Spinal cord (tissue), 10 donors: ENCODE measurements around the gene HSPA4L. TPM values are rescaled to one million over a fixed set of nuclear protein-coding genes. Genes with fewer than 3 reads are reported as not detected.

Source experiments
- DNase-seq, 6 donors: peaks; one replicate each; pipeline versions ENCODE4 v3.0.0 to v3.0.0-alpha.2; 2013 to 2015; ENCODE audit warnings: low spot score in 6 of 6, low read depth in 4 of 6
- H3K27ac ChIP-seq: one replicate; pipeline ENCODE4 v1.5.1; 2013; ENCODE audit warnings: low read depth, low read length, control low read depth
- H3K27me3 ChIP-seq: one replicate; pipeline ENCODE4 v1.6.1; 2013; ENCODE audit warnings: low read length; ENCODE audit not compliant: control insufficient read depth, insufficient read depth
- H3K36me3 ChIP-seq: one replicate; pipeline ENCODE4 v1.6.1; 2013; ENCODE audit warnings: low read length; ENCODE audit not compliant: control insufficient read depth, insufficient read depth
- H3K4me1 ChIP-seq: one replicate; pipeline ENCODE4 v1.6.1; 2013; ENCODE audit warnings: low read length; ENCODE audit not compliant: control insufficient read depth, insufficient read depth
- H3K4me3 ChIP-seq: one replicate; pipeline ENCODE4 v1.5.1; 2013; ENCODE audit warnings: low read depth, low read length, control low read depth
- H3K9me3 ChIP-seq: one replicate; pipeline ENCODE4 v1.6.1; 2013; ENCODE audit warnings: low read length; ENCODE audit not compliant: control insufficient read depth, insufficient read depth
- WGBS: methylation state at CpG from one replicate; pipeline ENCODE4 v1.1.5; 2013; ENCODE audit warnings: missing lambda C conversion rate; ENCODE audit not compliant: insufficient coverage; 5-methylcytosine and 5-hydroxymethylcytosine counted together
- polyA plus RNA-seq, 2 donors: library from polyadenylated mRNA; unstranded; fragments of 120-200 nt; gene quantifications; one replicate each; pipeline ENCODE4 v1.2.1, GENCODE V29; 2013; ENCODE audit not compliant: insufficient read length in 2 of 2
- total RNA-seq, 2 donors: library from RNA; depleted of rRNA in 1 of 2; stranded (reverse); fragments of 120-200 nt in 1 of 2; fragments of >200 nt in 1 of 2; gene quantifications; one replicate each; pipeline versions ENCODE4 v1.2.3 to v1.2.4, GENCODE V29; 2013 to 2014
- donor health status: healthy.

The HSPA4L gene
- total and polyA plus RNA-seq, 4 donors: 11.4 to 30.9 (median 21.0) TPM

DNA sequence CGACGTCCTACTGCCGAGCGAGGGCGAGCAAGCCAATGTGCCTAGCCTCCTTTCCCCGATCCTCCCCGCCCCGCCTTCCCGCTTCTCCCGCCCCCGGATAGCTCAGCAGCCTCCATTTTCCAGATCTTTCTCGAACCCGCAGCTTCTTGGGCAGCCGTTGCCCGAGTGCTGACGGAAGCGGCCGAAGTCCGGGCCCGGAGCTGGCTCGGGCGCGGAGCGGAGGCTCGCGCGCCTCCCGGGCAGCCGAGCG, 172 bp upstream of the HSPA4L start:
- H3K9me3 ChIP-seq: no peaks in the 10 kb centered on the region
- WGBS: under 1% methylated on average over 26 of the region's 30 CpGs
- H3K4me1 ChIP-seq: peaks cover 8% of the 10 kb centered on the region
- peaks cover 2% of the 10 kb centered on the region for H3K27me3 ChIP-seq
- DNase-seq: peak in 4 of 6 donors; percentile 82 to 97 (median 91)
- peak overlapping the region; percentile 89 for H3K27ac ChIP-seq
- no peaks in the 10 kb centered on the region for H3K36me3 ChIP-seq
- peak overlapping the region; percentile 90 for H3K4me3 ChIP-seq

DNA sequence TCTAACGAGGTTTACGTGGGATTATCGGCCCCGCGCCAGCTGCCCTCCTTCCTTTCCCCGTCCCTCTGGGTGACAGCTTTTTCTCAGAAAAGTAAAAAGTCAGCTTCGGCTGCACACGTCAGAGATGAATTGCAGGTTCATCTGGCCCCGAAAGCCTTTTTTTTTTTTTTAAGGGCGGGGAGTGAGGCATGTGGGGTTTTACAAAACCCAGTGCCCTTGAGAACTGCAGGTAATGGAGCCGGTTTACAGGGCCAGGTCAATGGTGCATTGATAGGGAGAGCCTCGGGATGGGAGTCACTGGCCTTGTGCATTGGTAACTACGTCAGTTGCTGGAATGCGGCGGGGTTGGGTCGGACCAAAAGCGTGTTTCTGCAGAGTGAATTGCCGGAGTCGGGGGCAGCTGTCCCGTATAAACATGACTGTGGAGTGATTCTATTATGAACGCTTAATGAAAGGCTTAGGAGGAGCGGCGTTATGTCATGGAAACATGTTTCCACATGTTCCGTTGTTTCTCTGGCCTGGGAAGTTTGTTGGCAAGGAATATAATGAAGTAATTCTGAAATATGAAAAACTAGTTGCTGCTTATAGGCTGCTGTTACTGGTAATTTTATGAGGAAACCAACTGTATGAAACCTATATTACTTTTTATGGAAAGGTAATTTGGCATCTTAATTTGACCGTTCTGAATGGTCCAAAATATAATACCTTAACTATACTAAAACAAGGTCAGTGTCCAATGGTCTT, 1.1 kb downstream of the HSPA4L start:
- Histone ChIP-seq H3K27ac (peak overlapping the region; percentile 89), H3K27me3 (peaks cover 2% of the 10 kb centered on the region), H3K4me3 (peak overlapping the region; percentile 90), H3K4me1 (peaks cover 8% of the 10 kb centered on the region), H3K36me3 (no peaks in the 10 kb centered on the region), H3K9me3 (no peaks in the 10 kb centered on the region)
- 7% methylated on average over 23 of the region's 25 CpGs for WGBS
- DNase-seq: peak; percentile 31 to 82 (median 56)

DNA sequence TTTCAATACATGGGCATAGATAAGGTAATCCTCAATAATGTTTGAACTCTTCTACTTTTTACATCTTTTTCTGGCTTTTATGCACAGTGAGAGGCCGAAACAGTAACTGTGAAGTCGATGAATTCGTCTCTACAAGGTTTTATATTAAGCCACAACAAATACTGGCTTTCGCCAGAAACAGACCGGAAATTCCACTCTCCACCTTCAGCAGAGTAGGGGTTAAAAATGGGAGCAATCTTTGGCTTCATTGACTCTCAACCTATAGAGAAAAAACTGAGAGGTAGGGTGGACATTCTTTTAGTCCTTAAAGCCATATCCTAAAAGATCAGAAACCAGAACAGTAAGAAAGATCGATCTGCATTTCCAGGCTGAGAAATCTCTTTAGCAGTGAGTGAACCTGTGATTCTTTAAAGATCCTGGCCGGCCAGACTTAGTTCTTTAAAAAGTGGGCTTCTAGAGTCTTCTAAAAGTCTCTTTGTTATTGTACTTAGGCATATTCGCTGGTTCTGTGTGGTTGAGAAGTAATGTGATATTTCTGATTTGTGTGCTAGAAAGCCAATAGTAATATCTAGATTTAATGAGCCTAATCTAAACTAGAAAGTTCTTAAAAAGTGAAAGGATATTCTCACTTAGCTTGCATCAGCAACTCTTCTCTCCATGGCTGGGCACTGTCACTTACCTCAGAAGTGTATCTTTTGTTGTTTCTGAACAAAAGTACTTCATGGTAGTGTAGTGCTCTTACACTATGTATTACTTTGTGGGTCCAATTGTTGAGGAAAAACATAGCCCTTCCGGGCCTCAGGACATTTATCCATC, 2.0 kb downstream of the HSPA4L start:
- peak in 3 of 6 donors; percentile 6 to 9 (median 9) for DNase-seq
- no peak overlapping the region for H3K27ac ChIP-seq
- peaks cover 2% of the 10 kb centered on the region for H3K27me3 ChIP-seq
- no peaks in the 10 kb centered on the region for H3K9me3 ChIP-seq
- H3K4me1 ChIP-seq: peaks cover 8% of the 10 kb centered on the region
- H3K4me3 ChIP-seq: peak overlapping the region; percentile 90
- no CpG with 5 or more reads among the region's 9 CpGs for WGBS
- no peaks in the 10 kb centered on the region for H3K36me3 ChIP-seq

DNA sequence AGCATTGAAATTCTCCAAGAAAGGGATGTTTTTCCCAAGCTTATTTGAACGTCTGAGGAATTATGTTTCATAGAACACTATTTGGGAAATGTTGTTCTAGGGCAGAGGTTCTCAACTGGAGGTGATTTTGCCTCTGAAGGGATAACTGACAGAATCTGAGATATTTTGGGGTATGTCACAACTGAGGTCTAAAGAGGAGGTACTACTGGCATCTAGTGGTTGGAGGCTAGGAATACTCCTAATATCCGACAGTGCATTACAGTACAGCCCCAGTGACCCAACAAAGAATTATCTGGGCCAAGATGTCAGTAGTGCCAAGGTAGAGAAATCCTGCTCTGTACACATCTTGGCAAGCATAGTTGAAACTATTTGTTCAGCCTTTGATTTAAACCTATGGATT, 6.4 kb downstream of the HSPA4L start:
- Histone ChIP-seq H3K4me1 (no peaks in the 10 kb centered on the region), H3K27me3 (no peaks in the 10 kb centered on the region), H3K36me3 (no peaks in the 10 kb centered on the region), H3K27ac (no peak overlapping the region), H3K4me3 (no peak overlapping the region), H3K9me3 (no peaks in the 10 kb centered on the region)
- WGBS: 67% methylated on average over 1 of the region's 2 CpGs
- no peak for DNase-seq

DNA sequence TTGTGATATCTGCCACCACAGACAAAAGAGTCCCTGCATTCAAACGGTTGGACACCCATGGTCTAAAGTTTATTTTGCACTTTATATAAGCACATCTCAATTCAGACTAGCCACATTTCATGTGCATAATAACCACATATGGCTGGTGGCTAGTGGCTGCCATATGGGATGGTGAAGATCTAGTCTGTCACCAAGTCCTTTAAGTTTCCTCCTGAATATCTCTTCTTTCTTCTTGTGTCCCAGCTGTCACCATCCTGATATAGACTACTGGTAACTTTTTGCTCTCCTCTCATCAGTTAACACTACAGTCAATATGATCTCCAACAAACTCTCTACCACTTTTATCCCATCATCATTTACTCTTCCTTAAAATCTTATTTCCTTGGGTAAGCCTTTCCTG, 9.3 kb downstream of the HSPA4L start:
- H3K27me3 ChIP-seq: no peaks in the 10 kb centered on the region
- no peak for DNase-seq
- no peaks in the 10 kb centered on the region for H3K9me3 ChIP-seq
- no peak overlapping the region for H3K4me3 ChIP-seq
- H3K27ac ChIP-seq: no peak overlapping the region
- WGBS: no CpG with 5 or more reads among the region's 1 CpG
- H3K36me3 ChIP-seq: no peaks in the 10 kb centered on the region
- H3K4me1 ChIP-seq: no peaks in the 10 kb centered on the region

DNA sequence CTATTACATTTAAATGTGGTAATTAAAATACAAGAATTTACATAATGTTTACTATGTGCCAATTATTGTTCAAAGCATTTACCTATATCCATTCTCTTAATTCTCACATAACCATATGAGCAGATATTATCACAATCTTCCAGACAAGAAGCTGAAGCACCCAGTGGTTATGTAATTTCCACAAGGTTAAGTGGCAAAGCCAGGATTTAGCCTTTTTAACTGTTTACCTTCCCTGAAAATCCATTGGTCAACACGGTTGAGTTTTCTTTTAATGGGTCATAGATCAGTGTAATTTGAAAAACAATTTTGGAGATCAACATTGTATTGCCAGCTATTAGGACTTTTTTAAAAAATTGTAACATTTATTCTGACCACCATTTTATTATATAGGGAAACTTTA, 11.4 kb downstream of the HSPA4L start:
- Histone ChIP-seq H3K27me3 (no peaks in the 10 kb centered on the region), H3K36me3 (no peaks in the 10 kb centered on the region), H3K4me3 (no peak overlapping the region), H3K27ac (no peak overlapping the region), H3K4me1 (no peaks in the 10 kb centered on the region), H3K9me3 (no peaks in the 10 kb centered on the region)
- no CpG with 5 or more reads among the region's 1 CpG for WGBS
- DNase-seq: no peak

DNA sequence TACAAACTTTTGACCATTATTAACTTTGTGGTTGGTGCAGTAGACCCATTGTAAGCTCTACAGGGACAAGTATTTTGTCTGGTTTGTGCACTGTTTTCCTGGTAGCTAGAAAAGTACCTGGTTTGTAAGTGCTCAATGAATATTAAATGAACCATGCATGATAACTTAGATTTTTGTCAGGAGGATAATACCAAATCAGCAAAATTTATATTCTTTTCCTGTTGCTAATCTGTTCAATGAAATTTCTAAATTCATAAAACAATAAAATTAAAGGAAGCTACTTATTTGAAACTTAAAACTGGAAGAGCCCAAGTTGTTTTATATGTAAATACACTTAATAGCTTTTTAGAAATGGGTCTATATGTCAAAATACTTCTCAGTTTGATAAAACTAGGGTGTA, 17.6 kb downstream of the HSPA4L start:
- no peak overlapping the region for H3K27ac ChIP-seq
- no peaks in the 10 kb centered on the region for H3K4me1 ChIP-seq
- no peaks in the 10 kb centered on the region for H3K36me3 ChIP-seq
- no peak overlapping the region for H3K4me3 ChIP-seq
- no peak for DNase-seq
- H3K27me3 ChIP-seq: no peaks in the 10 kb centered on the region
- no peaks in the 10 kb centered on the region for H3K9me3 ChIP-seq

DNA sequence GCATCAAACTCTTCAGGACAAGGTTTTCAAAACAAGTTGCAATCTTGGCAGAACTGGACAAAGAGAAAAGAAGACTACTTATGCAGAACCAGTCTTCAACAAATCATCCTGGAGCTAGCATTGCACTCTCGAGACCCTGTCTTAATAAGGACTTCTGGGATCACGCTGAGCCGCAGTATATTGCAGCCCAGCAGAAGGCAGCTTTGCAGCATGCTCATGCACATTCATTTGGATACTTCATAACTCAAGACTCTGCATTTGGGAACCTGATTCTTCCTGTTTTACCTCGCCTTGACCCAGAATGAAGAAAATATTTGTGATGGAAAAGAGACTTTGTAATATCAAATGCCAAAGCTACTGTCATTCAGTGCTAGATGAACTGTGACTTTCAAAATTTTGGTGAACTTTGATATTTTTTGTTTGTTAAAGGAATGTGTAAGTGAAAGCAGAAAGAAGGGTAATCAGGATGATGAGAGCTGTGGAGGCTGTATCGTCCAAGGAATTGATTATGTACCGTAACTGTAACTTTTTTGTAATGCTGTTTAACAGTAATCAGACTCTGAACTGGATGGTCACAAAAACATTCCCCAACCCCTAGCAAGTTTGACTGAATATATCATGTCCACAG, 27.2 kb downstream of the HSPA4L start:
- Histone ChIP-seq H3K27ac (no peak overlapping the region), H3K4me3 (no peak overlapping the region), H3K4me1 (no peaks in the 10 kb centered on the region), H3K36me3 (no peaks in the 10 kb centered on the region), H3K9me3 (no peaks in the 10 kb centered on the region), H3K27me3 (no peaks in the 10 kb centered on the region)
- 72% methylated on average over 3 of the region's 6 CpGs for WGBS
- DNase-seq: peak in 2 of 6 donors; percentile 1 to 2

DNA sequence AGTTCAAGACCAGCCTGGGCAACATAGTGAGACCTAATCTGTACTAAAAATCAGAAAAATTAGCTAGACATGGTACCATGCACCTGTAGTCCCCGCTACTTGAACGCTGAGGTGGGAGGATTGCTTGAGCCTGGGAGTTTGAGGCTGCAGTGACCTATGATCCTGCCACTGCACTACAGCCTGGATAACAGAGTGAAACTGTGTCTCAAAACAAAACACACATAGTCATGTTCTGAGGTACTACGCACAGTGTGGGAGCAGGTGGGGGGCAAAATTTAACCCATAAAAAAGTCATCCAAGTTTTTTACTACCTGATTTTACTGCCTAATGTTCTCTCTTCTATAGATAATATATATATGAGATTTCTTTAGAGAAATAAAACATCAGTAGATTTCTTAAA, 28.4 kb downstream of the HSPA4L start:
- Histone ChIP-seq H3K36me3 (no peaks in the 10 kb centered on the region), H3K4me1 (no peaks in the 10 kb centered on the region), H3K27ac (no peak overlapping the region), H3K9me3 (no peaks in the 10 kb centered on the region), H3K27me3 (no peaks in the 10 kb centered on the region), H3K4me3 (no peak overlapping the region)
- no peak for DNase-seq
- WGBS: no CpG with 5 or more reads among the region's 3 CpGs
